ENCODE results near the gene TUBA1C.

DNA sequence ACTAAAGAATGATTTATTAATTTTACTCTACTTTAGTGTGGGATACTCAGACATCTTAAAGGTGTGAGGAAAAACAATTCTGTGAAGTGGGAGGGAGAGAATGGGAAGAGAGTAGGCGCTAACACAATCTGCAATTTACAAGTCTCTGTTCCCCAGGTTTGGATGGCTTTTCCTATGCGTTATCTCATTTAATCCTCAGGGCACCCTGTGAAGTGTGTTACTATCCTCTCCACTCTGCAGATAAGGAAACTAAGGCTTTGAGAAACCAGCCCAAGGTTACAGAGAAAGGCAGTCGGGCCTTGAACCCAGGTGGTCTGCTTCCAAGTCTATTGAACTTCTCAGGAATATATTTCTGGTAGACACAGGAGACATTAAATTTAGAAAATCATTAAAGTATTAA lies 36.2 kb upstream of the TUBA1C start:
- no peak for TF ChIP-seq RNF2 (IDR thresholded peaks at IDR 0.05)
- no peak for TF ChIP-seq POLR2A (conservative IDR thresholded peaks at IDR 0.05)
- TF ChIP-seq RBFOX2 (IDR thresholded peaks at IDR 0.05; ENCODE audit: low read depth, low read length): no peak

Data from K562 (cell line).